H4 (cell line): ENCODE measurements around the gene COX5B. TPM values are rescaled to one million over a fixed set of nuclear protein-coding genes. Genes with fewer than 3 reads are reported as not detected.
"Not testable (repeated sequence)": the region's sequence is repeated elsewhere in the genome, so short reads cannot be mapped to it uniquely, and the experiment has no call there.

ENCODE experiments used
- DNase-seq: peaks from one replicate; pipeline ENCODE4 v3.0.0-alpha.2; 2015; ENCODE audit warnings: low spot score
- total RNA-seq: library from RNA; depleted of rRNA; stranded (reverse); fragments of >200 nt; shearing (Covaris generic); gene quantifications from 2 replicates; pipeline ENCODE4 v1.2.3, GENCODE V29; 2014

Gene COX5B
- total RNA-seq, 1 experiment from 2014 or later, result 385 TPM

- DNase-seq, result no peak
These were observed 8.4 kb downstream of the COX5B start for GRCh38 chr2:97654309-97654708.

DNA sequence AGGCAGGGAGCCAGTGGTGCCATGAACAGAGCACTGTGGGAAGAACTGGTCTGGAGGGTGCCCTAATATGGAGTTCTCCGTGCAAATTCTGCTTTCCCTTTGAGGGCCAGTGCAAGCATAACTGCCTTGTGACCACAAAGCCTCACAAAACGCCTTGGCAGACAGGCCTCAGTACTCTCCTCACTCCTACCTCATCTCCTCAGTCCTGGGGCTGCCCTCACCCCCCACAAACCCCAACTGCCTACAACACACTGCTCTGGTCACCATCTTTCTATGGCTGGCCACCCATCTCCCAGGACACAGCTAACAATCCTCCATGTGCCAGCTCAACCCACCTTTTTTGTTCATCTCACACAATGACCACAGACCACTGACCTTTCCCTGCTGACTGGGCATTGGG, 8.9 kb downstream of the COX5B start:
- no peak for DNase-seq

- DNase-seq, result no peak
These were observed 10.4 kb downstream of the COX5B start for GRCh38 chr2:97656129-97656755.

GRCh38 chr2:97656905-97657587, 11.2 kb downstream of the COX5B start:
- DNase-seq, result no peak

- DNase-seq, result no peak
These were observed 12.3 kb downstream of the COX5B start for GRCh38 chr2:97657986-97658690.

DNA sequence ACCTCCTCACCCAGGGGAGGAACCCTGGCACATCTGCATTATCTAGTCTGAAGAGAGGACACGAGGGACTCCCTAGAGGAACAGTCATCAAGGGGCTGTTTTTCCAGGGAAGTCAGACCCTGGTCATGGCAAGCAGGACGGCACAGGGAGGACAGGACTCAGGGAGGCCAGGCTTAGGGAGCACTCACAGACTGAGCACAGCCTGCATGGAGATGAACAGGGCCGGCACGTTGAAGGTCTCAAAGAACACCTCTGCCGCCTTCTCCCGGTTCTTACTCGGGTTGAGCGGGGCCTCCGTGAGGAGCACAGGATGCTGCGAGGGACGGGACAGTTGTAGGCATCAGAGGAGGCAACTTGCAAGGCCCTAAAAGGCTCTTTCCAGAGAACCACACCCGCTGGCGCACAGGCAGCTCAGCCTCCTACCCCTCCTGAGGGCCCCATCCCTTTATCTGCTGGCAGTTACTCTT, 12.9 kb downstream of the COX5B start:
- no peak for DNase-seq

- DNase-seq, result no peak
These were observed 13.6 kb downstream of the COX5B start for GRCh38 chr2:97659256-97660043.

- DNase-seq, result no peak
These were observed 14.3 kb downstream of the COX5B start for GRCh38 chr2:97660044-97660774.

DNA sequence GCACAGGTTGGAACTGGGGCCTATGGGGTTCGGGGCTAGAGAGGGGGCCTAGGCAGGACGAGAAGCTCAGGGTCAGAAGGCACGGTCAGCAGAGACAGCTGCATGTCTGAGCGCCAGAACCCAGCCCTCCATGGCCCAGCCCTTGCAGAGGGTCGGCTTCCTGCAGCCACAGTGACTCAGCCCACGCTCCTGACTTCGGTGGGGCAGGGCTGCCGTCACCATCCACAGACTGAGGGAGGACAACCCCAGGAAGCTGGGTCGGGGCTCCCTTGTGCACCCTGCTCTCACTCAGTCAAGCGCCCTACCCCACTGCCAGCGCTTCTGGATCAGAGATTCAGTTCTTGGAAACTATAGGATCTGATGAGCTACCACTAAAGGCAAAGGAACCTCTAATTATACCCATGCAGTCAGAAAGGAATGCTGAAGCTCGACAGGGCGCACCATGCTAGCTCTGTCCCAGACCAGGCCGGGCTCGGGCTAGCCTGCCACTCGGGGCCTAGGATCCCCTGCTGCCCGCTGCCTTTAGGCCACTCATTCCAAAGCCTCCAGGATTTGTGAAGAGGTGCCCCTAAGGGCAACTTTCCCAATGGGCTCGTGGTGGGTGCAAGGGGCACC, 15.0 kb downstream of the COX5B start:
- no peak for DNase-seq

GRCh38 chr2:97661927-97662326, 16.1 kb downstream of the COX5B start:
- no peak for DNase-seq

GRCh38 chr2:97662386-97662894, 16.6 kb downstream of the COX5B start:
- DNase-seq, result no peak

DNA sequence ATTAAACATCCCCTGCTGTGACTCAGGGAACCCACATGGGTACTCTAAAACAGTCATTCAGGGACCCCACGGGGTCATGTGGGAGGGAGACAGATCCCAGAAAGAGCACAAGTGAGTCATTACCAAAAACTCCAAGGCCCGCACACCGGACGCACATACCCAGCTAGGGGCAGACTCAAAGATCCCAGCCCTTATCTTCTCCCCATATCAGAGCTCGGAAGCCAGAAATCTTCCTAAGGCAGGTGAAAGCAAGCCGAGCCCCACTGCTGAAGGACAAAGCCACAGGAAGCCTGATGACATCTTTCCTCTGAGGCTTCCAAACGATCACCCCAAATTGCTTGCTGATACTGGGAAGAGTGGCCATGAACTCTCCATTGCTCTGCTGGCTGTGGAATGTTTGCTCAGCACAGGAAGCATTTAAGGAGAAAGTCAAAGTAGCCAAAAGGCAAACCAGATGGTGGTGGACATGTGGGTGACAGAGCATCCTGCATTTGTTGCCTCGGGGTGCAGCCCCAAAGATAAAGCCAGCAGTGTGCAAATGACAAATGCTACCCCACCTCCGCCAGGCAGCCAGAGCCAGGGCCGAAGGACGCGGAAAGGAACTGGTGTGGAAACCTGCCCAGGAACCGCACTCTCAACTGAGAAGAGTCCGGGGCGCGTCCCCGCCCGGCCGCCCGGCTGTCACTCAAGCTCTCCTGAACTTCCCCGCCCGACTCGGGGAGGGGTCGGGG, 17.2 kb downstream of the COX5B start:
- peak; percentile 61 for DNase-seq

DNA sequence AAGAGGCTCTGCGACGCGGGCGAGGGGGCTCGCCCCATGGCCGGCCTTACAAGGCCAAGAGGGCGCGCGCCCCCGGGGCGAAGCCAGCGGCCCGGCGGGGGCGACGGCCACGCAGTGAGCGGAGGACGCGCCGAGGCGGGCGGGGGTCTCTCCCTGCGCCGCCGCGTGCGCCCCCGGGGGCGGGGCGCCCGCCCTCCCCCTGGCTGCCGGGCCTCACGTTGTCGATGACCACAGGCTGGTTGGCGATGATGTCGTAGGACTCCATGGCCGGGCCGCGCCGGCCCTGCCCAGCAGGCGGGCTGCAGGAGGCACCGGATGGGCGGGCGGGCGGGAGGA, 17.7 kb downstream of the COX5B start:
- no peak for DNase-seq

GRCh38 chr2:97663962-97664635, 18.2 kb downstream of the COX5B start, which contains the start of gene ACTR1B:
Gene ACTR1B (minus strand): TSS chr2:97664044. CDS start chr2:97663890, 154 bp downstream.
- peak; percentile 98 for DNase-seq

DNA sequence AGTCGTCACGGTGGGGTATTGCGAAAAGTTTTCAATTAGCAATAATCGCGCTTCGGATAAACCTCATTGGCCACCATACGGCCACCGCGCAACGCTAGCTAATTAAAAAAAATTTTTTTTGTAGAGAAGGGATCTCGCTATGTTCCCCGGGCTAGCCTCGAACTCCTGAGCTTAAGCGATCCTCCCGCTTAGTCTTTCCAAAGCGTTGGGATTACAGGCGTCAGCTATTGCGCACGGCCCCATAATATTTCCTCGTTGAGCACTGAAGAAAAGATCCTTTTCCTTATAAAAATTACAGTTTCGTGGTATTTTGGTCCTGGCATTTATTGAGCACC, 18.7 kb downstream of the COX5B start:
- DNase-seq, result no peak

GRCh38 chr2:97669448-97669847, 23.6 kb downstream of the COX5B start, which contains the start of gene C2orf92:
Gene C2orf92 (plus strand): TSS chr2:97669713. CDS start chr2:97669789, 76 bp downstream.
- no peak for DNase-seq

- no peak for DNase-seq
These were observed 24.6 kb downstream of the COX5B start for GRCh38 chr2:97670471-97670870.

GRCh38 chr2:97671526-97671925, 25.7 kb downstream of the COX5B start:
- DNase-seq, result no peak

DNA sequence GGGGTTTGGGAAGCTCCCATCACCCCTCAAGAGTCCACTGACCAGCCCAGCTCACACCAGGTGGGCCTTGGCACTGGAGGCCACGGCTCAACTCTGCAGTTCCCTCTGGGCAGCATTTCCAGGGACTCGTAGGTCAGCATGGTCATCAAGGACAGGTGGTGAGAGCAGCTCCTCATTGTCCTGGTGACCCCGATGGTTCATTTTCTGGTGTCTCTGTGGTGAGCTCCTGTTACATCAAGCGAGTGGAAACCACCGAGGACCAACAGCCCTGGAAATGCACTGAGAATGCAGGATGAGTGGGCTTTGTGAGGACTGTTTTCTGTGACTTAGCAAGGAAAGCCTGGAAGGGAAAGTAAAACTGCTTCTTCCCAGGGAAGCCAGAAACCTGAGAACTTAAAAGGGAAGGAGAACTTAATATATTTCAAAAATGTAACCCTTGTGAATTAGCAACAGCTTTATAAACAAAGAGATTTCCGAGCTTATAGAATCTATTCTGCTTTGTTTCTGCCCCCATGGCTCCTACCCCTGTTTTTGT, 26.8 kb downstream of the COX5B start:
- not testable (repeated sequence) for DNase-seq
